Caco-2 (cell line): Measurements from ENCODE around the gene SCNN1A. TPM values are rescaled to one million over a fixed set of nuclear protein-coding genes. Genes with fewer than 3 reads are reported as not detected.

Source experiments
- BruUV-seq: library from RNA; stranded (reverse); fragments of 400-500 nt; replicated peaks from 2 replicates; lab custom pipeline; 2021; lab: Mats Ljungman, UMichigan
- CTCF ChIA-PET: fragments of 300-600 bp; sonication (Branson Sonifier 250); formaldehyde crosslinking; loops from one replicate; lab custom pipeline; 2022; ENCODE audit warnings: antibody characterized with exemption; lab: Charles Lee
- POLR2A ChIA-PET: fragments of 300-600 bp; sonication (Branson Sonifier 250); formaldehyde crosslinking; loops from one replicate; lab custom pipeline; 2022; ENCODE audit warnings: antibody characterized with exemption; lab: Charles Lee
- DNase-seq, 2 experiments: peaks; one replicate each; pipeline versions ENCODE4 v3.0.0 to v3.0.0-alpha.2; 2020 to 2022
- H3K27me3 ChIP-seq: replicated peaks from 2 replicates; pipeline ENCODE4 v1.6.0; 2011; ENCODE audit warnings: low read length; ENCODE audit not compliant: control insufficient read depth, insufficient read depth
- H3K36me3 ChIP-seq: 2 replicates; pipeline ENCODE4 v1.5.1; 2011; ENCODE audit warnings: low read length; ENCODE audit not compliant: control insufficient read depth, insufficient read depth
- H3K4me1 ChIP-seq: fragments of 250-450 bp; sonication (Bioruptor Pico); 2 replicates; pipeline ENCODE4 v1.5.1; 2020; ENCODE audit warnings: mild to moderate bottlenecking
- H3K4me3 ChIP-seq: 2 replicates; pipeline ENCODE4 v1.5.1; 2011; ENCODE audit warnings: low read depth, mild to moderate bottlenecking, control low read depth, low read length
- H3K9me3 ChIP-seq: fragments of 250-450 bp; sonication (Bioruptor Pico); 2 replicates; pipeline ENCODE4 v1.5.1; 2020; ENCODE audit warnings: mild to moderate bottlenecking, moderate library complexity
- H3K27ac Mint-ChIP-seq: one replicate; pipeline ENCODE4 v1.8.0; 2022; ENCODE audit warnings: mixed read lengths; ENCODE audit not compliant: unreplicated experiment
- H3K27me3 Mint-ChIP-seq: one replicate; pipeline ENCODE4 v1.8.0; 2022; ENCODE audit warnings: mixed read lengths; ENCODE audit not compliant: insufficient read depth, unreplicated experiment
- H3K36me3 Mint-ChIP-seq: one replicate; pipeline ENCODE4 v1.8.0; 2022; ENCODE audit warnings: mild to moderate bottlenecking, mixed read lengths; ENCODE audit not compliant: insufficient read depth, unreplicated experiment
- H3K4me1 Mint-ChIP-seq: one replicate; pipeline ENCODE4 v1.8.0; 2022; ENCODE audit warnings: low read depth, mixed read lengths; ENCODE audit not compliant: unreplicated experiment
- H3K4me3 Mint-ChIP-seq: one replicate; pipeline ENCODE4 v1.8.0; 2022; ENCODE audit warnings: mild to moderate bottlenecking, moderate library complexity, mixed read lengths; ENCODE audit not compliant: unreplicated experiment
- H3K9me3 Mint-ChIP-seq: one replicate; pipeline ENCODE4 v1.8.0; 2022; ENCODE audit warnings: mixed read lengths; ENCODE audit not compliant: unreplicated experiment
- CTCF ChIP-seq, 2 experiments: fragments of 200-600 bp in 1 of 2; IDR thresholded peaks; 1 replicate in 1 of 2; 2 replicates in 1 of 2; pipeline versions ENCODE4 v1.5.1 to v1.8.0; 2011 to 2022; ENCODE audit warnings: antibody characterized with exemption in 1 of 2, control low read depth in 1 of 2, inconsistent platforms in 1 of 2, low read depth in 1 of 2, low read length in 1 of 2, mild to moderate bottlenecking in 1 of 2, moderate library complexity in 1 of 2; ENCODE audit not compliant: insufficient read depth in 1 of 2, severe bottlenecking in 1 of 2, unreplicated experiment in 1 of 2
- intact Hi-C: fragments of 100-400 bp; cut with micrococcal nuclease; formaldehyde crosslinking; loops from one replicate; pipeline ENCODE4 v1.10.0; 2022; ENCODE audit not compliant: unreplicated experiment
- total RNA-seq: library from RNA; stranded (reverse); gene quantifications from 2 replicates; pipeline ENCODE4 v1.2.3, GENCODE V29; 2022

The SCNN1A gene
- total RNA-seq, 1 experiment from 2014 or later: 52.6 TPM

GRCh38 chr12:6368906-6369525, 6.3 kb downstream of the SCNN1A start:
- no peak overlapping the region for H3K4me3 Mint-ChIP-seq
- Histone ChIP-seq H3K36me3 (no peaks in the 10 kb centered on the region), H3K27me3 (no peaks in the 10 kb centered on the region), H3K9me3 (no peaks in the 10 kb centered on the region), H3K4me1 (peaks cover 42% of the 10 kb centered on the region), H3K4me3 (no peak overlapping the region)
- H3K9me3 Mint-ChIP-seq: no peaks in the 10 kb centered on the region
- H3K27ac Mint-ChIP-seq: peak overlapping the region; percentile 89
- peaks cover 52% of the 10 kb centered on the region for H3K4me1 Mint-ChIP-seq
- no peaks in the 10 kb centered on the region for H3K27me3 Mint-ChIP-seq
- no TSS peak for BruUV-seq
- DNase-seq: no peak
- ChIA-PET POLR2A (no interaction called here), CTCF (interaction anchor here (0.5 to 2.5 kb wide), 3 partner anchors 25 to 33 kb away, joined by 3 to 32 read pairs (median 6); partner anchors contain the start of gene TNFRSF1A)
- intact Hi-C loops: no loop called here
- TF ChIP-seq CTCF (IDR thresholded peaks at IDR 0.05; ENCODE audit: insufficient read depth in 1 of 2, low read depth in 1 of 2, low read length in 1 of 2, severe bottlenecking in 1 of 2, unreplicated experiment in 1 of 2): no peak
- H3K36me3 Mint-ChIP-seq: peaks cover 21% of the 10 kb centered on the region

GRCh38 chr12:6367969-6368892, 7.1 kb downstream of the SCNN1A start:
- no peak for TF ChIP-seq CTCF (IDR thresholded peaks at IDR 0.05; ENCODE audit: insufficient read depth in 1 of 2, low read depth in 1 of 2, low read length in 1 of 2, severe bottlenecking in 1 of 2, unreplicated experiment in 1 of 2)
- CTCF ChIA-PET: interaction anchor here (0.5 to 1.5 kb wide), 9 partner anchors 13 to 102 kb away, joined by 3 to 11 read pairs (median 4); partner anchors contain the start of gene TNFRSF1A
- H3K4me3 Mint-ChIP-seq: no peak overlapping the region
- peaks cover 28% of the 10 kb centered on the region for H3K36me3 Mint-ChIP-seq
- DNase-seq: no peak
- H3K27ac Mint-ChIP-seq: no peak overlapping the region
- POLR2A ChIA-PET: interaction anchor here (1.2 kb wide), 1 partner anchor 32 kb away, joined by 3 read pairs; no protein-coding TSS in a partner anchor
- peaks cover 44% of the 10 kb centered on the region for H3K4me1 Mint-ChIP-seq
- H3K4me1 ChIP-seq: peaks cover 34% of the 10 kb centered on the region
- H3K36me3 ChIP-seq: no peaks in the 10 kb centered on the region
- intact Hi-C loops: no loop called here
- no peak overlapping the region for H3K4me3 ChIP-seq
- no peaks in the 10 kb centered on the region for H3K9me3 ChIP-seq
- no peaks in the 10 kb centered on the region for H3K27me3 Mint-ChIP-seq
- no peaks in the 10 kb centered on the region for H3K9me3 Mint-ChIP-seq
- BruUV-seq: no TSS peak
- H3K27me3 ChIP-seq: no peaks in the 10 kb centered on the region
